HL-60 (cell line): ENCODE data around the gene CCSER1.

ENCODE experiments used
- CTCF ChIP-seq: IDR thresholded peaks from one replicate; pipeline ENCODE4 v1.5.1; 2011; ENCODE audit warnings: low read length, control low read depth, inconsistent platforms; ENCODE audit not compliant: insufficient read depth
- POLR2AphosphoS5 ChIP-seq: IDR thresholded peaks from 2 replicates; pipeline ENCODE4 v1.6.1; 2012; ENCODE audit warnings: low read depth

DNA sequence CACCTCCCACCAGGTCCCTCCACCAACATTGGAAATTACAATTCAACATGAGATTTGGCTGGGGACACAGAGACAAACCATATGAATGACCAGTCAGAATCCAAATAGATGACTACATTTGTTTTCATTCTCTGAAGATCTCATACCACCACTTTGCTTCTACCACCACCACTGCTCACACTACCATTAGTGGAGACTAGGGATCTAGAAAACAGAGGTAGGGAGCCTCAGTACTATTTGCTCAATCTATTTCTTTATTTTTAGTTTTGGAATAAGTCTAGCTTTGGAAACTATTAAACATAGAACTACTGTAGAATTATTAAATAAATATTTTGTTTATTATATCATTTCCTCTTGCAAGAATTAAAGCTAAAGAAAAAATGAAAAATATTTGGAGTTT is 727.9 kb downstream of the CCSER1 start:
- TF ChIP-seq CTCF (no peak), POLR2AphosphoS5 (no peak)
